Measurements from ENCODE around the gene C1QL3. TPM values are rescaled to one million over a fixed set of nuclear protein-coding genes. Genes with fewer than 3 reads are reported as not detected.

The C1QL3 gene
- polyA plus RNA-seq, 3 donors, result 0.30 TPM; not detected in 2

GRCh38 chr10:16497911-16498310 lies 23.8 kb downstream of the C1QL3 start:
- Histone ChIP-seq H3K9me3 (replicated peaks in 1 of 2; ENCODE audit: control insufficient read depth in 1 of 2, insufficient read depth in 1 of 2, low read length in 2 of 2) (no peaks in the 10 kb centered on the region), H3K79me2 (ENCODE audit: insufficient read depth, low read length) (no peaks in the 10 kb centered on the region), H3K27me3 (ENCODE audit: control insufficient read depth in 2 of 2, insufficient read depth in 2 of 2, low read length in 2 of 2) (no peaks in the 10 kb centered on the region), H3K4me3 (replicated peaks in 1 of 3; ENCODE audit: low read depth in 2 of 3, low read length in 3 of 3) (no peak overlapping the region), H3K4me2 (replicated peaks; ENCODE audit: extremely low read depth, low read length, poor library complexity, severe bottlenecking) (no peak overlapping the region), H3K9ac (ENCODE audit: insufficient read depth, low read length, poor library complexity, severe bottlenecking) (no peak overlapping the region), H3K27ac (ENCODE audit: low read depth in 1 of 2, low read length in 2 of 2) (no peak overlapping the region), H4K20me1 (ENCODE audit: insufficient read depth, low read length) (no peaks in the 10 kb centered on the region), H2AFZ (ENCODE audit: insufficient read depth, low read depth, low read length, poor library complexity, severe bottlenecking) (no peak overlapping the region), H3K4me1 (ENCODE audit: control insufficient read depth in 1 of 2, insufficient read depth in 2 of 2, low read length in 2 of 2) (no peaks in the 10 kb centered on the region), H3K36me3 (replicated peaks in 1 of 2; ENCODE audit: control insufficient read depth in 1 of 2, insufficient read depth in 2 of 2, low read length in 2 of 2) (peaks cover 0 to 11% of the 10 kb centered on the region in 2 donors)
- no peak for DNase-seq
- intact Hi-C loops (cut with micrococcal nuclease), result no loop called here
- Mint-ChIP-seq H3K27ac (no peak overlapping the region), H3K9me3 (peaks cover 0 to 2% (median 0%) of the 10 kb centered on the region in 7 donors), H3K4me1 (no peaks in the 10 kb centered on the region), H3K4me3 (no peak overlapping the region), H3K36me3 (peaks cover 15 to 18% of the 10 kb centered on the region in 2 donors), H3K27me3 (ENCODE audit: low read depth in 3 of 3) (peaks cover 0 to 2% (median 0%) of the 10 kb centered on the region in 3 donors)
- WGBS (ENCODE audit: insufficient coverage), result 93% methylated on average over 4 of the region's 4 CpGs
- no peak for TF ChIP-seq CTCF (IDR thresholded peaks at IDR 0.05)

GRCh38 chr10:16493884-16494536 lies 27.7 kb downstream of the C1QL3 start:
- Mint-ChIP-seq H3K4me3 (no peak overlapping the region), H3K36me3 (peaks cover 29% of the 10 kb centered on the region in 2 donors), H3K9me3 (peaks cover 0 to 2% (median 0%) of the 10 kb centered on the region in 7 donors), H3K4me1 (no peaks in the 10 kb centered on the region), H3K27ac (no peak overlapping the region), H3K27me3 (ENCODE audit: low read depth in 3 of 3) (no peaks in the 10 kb centered on the region)
- intact Hi-C loops (cut with micrococcal nuclease), result no loop called here
- TF ChIP-seq CTCF (IDR thresholded peaks at IDR 0.05), result no peak
- Histone ChIP-seq H3K4me3 (replicated peaks in 1 of 3; ENCODE audit: low read depth in 2 of 3, low read length in 3 of 3) (no peak overlapping the region), H3K36me3 (replicated peaks in 1 of 2; ENCODE audit: control insufficient read depth in 1 of 2, insufficient read depth in 2 of 2, low read length in 2 of 2) (peaks cover 8 to 36% of the 10 kb centered on the region in 2 donors), H3K4me1 (ENCODE audit: control insufficient read depth in 1 of 2, insufficient read depth in 2 of 2, low read length in 2 of 2) (no peaks in the 10 kb centered on the region), H3K27me3 (ENCODE audit: control insufficient read depth in 2 of 2, insufficient read depth in 2 of 2, low read length in 2 of 2) (no peaks in the 10 kb centered on the region), H3K79me2 (ENCODE audit: insufficient read depth, low read length) (no peaks in the 10 kb centered on the region), H2AFZ (ENCODE audit: insufficient read depth, low read depth, low read length, poor library complexity, severe bottlenecking) (no peak overlapping the region), H3K9me3 (replicated peaks in 1 of 2; ENCODE audit: control insufficient read depth in 1 of 2, insufficient read depth in 1 of 2, low read length in 2 of 2) (no peaks in the 10 kb centered on the region), H3K27ac (ENCODE audit: low read depth in 1 of 2, low read length in 2 of 2) (no peak overlapping the region), H3K9ac (ENCODE audit: insufficient read depth, low read length, poor library complexity, severe bottlenecking) (no peak overlapping the region), H4K20me1 (ENCODE audit: insufficient read depth, low read length) (no peaks in the 10 kb centered on the region), H3K4me2 (replicated peaks; ENCODE audit: extremely low read depth, low read length, poor library complexity, severe bottlenecking) (no peak overlapping the region)
- no CpG with 5 or more reads among the region's 10 CpGs for WGBS (ENCODE audit: insufficient coverage)
- no peak for DNase-seq
